DND-41 (cell line): Measurements from ENCODE around the gene SUPT7L.

Experiments
- ATAC-seq: fragments of 200-7000 bp; cut with Tn5 transposase; 3 replicates; pipeline ENCODE4 v1.9.1; 2021; ENCODE audit warnings: low read depth; ENCODE audit not compliant: insufficient read depth
- DNase-seq: peaks from one replicate; pipeline ENCODE4 v3.0.0-alpha.2; 2020
- H2AFZ ChIP-seq: 2 replicates; pipeline ENCODE4 v1.6.0; 2012; ENCODE audit warnings: low read depth, low read length
- H3K27ac ChIP-seq: 2 replicates; pipeline ENCODE4 v1.5.1; 2012; ENCODE audit warnings: low read length, inconsistent platforms
- H3K27me3 ChIP-seq: fragments of 200-600 bp; sonication (generic); 2 replicates; pipeline ENCODE4 v1.6.0; 2012; ENCODE audit warnings: low read length, mild to moderate bottlenecking, inconsistent platforms; ENCODE audit not compliant: insufficient read depth, poor library complexity
- H3K36me3 ChIP-seq: 2 replicates; pipeline ENCODE4 v1.5.1; 2012; ENCODE audit warnings: low read length, inconsistent platforms; ENCODE audit not compliant: insufficient read depth
- H3K4me1 ChIP-seq: 2 replicates; pipeline ENCODE4 v1.5.1; 2012; ENCODE audit warnings: mild to moderate bottlenecking, low read length; ENCODE audit not compliant: insufficient read depth
- H3K4me2 ChIP-seq: 2 replicates; pipeline ENCODE4 v1.6.0; 2012; ENCODE audit warnings: mild to moderate bottlenecking, moderate library complexity, low read length, inconsistent platforms; ENCODE audit not compliant: insufficient read depth
- H3K4me3 ChIP-seq, 2 experiments: fragments of 200-600 bp in 1 of 2; shearing (Covaris generic) in 1 of 2; 2 replicates each; pipeline ENCODE4 v1.5.1; 2012 to 2016; ENCODE audit warnings: inconsistent platforms in 2 of 2, low read length in 2 of 2, mild to moderate bottlenecking in 2 of 2, low read depth in 1 of 2, moderate library complexity in 1 of 2
- H3K79me2 ChIP-seq: 2 replicates; pipeline ENCODE4 v1.6.0; 2012; ENCODE audit warnings: low read length, inconsistent platforms; ENCODE audit not compliant: insufficient read depth
- H3K9ac ChIP-seq: 2 replicates; pipeline ENCODE4 v1.6.0; 2012; ENCODE audit warnings: low read depth, mild to moderate bottlenecking, inconsistent platforms, low read length, moderate library complexity
- H3K9me3 ChIP-seq: 2 replicates; pipeline ENCODE4 v1.5.1; 2012; ENCODE audit warnings: low read length, moderate library complexity, mild to moderate bottlenecking, inconsistent platforms; ENCODE audit not compliant: insufficient read depth, severe bottlenecking
- H4K20me1 ChIP-seq: 2 replicates; pipeline ENCODE4 v1.6.0; 2012; ENCODE audit warnings: low read length; ENCODE audit not compliant: insufficient read depth
- CTCF ChIP-seq: IDR thresholded peaks from 2 replicates; pipeline ENCODE4 v1.5.1; 2012; ENCODE audit warnings: borderline replicate concordance, low read length, moderate library complexity, mild to moderate bottlenecking; ENCODE audit not compliant: poor library complexity, severe bottlenecking; ENCODE audit errors: extremely low read depth
- EZH2 ChIP-seq: IDR thresholded peaks from 3 replicates; pipeline ENCODE4 v1.6.1; 2012; ENCODE audit warnings: borderline replicate concordance, low read depth, mild to moderate bottlenecking, moderate library complexity, low read length, inconsistent platforms; ENCODE audit not compliant: severe bottlenecking

The SUPT7L gene

GRCh38 chr2:27703638-27704341 is 40.4 kb upstream of the SUPT7L start:
- no peak overlapping the region for H3K27ac ChIP-seq
- H2AFZ ChIP-seq: no peak overlapping the region
- H3K36me3 ChIP-seq: no peaks in the 10 kb centered on the region
- H3K4me1 ChIP-seq: no peaks in the 10 kb centered on the region
- no peaks in the 10 kb centered on the region for H3K27me3 ChIP-seq
- DNase-seq: peak; percentile 83
- peak; percentile 96 for TF ChIP-seq CTCF
- TF ChIP-seq EZH2: no peak
- H3K4me3 ChIP-seq: no peak overlapping the region
- no peak overlapping the region for H3K9ac ChIP-seq
- no peak overlapping the region for H3K4me2 ChIP-seq
- no peaks in the 10 kb centered on the region for H3K9me3 ChIP-seq
- ATAC-seq: peak; percentile 95
- no peaks in the 10 kb centered on the region for H4K20me1 ChIP-seq
- H3K79me2 ChIP-seq: no peaks in the 10 kb centered on the region

- DNase-seq: no peak
- ATAC-seq: no peak
- H3K4me2 ChIP-seq: no peak overlapping the region
- TF ChIP-seq EZH2 (no peak), CTCF (no peak)
- no peak overlapping the region for H3K4me3 ChIP-seq
- H3K79me2 ChIP-seq: no peaks in the 10 kb centered on the region
- no peaks in the 10 kb centered on the region for H3K36me3 ChIP-seq
- no peaks in the 10 kb centered on the region for H3K4me1 ChIP-seq
- H4K20me1 ChIP-seq: no peaks in the 10 kb centered on the region
- H3K9ac ChIP-seq: no peak overlapping the region
- no peak overlapping the region for H2AFZ ChIP-seq
- H3K9me3 ChIP-seq: no peaks in the 10 kb centered on the region
- no peaks in the 10 kb centered on the region for H3K27me3 ChIP-seq
- no peak overlapping the region for H3K27ac ChIP-seq
Observed at GRCh38 chr2:27702302-27702701, 38.9 kb upstream of the SUPT7L start.

GRCh38 chr2:27701676-27702075 is 38.3 kb upstream of the SUPT7L start:
- no peak for DNase-seq
- H3K36me3 ChIP-seq: no peaks in the 10 kb centered on the region
- no peak for ATAC-seq
- no peaks in the 10 kb centered on the region for H3K4me1 ChIP-seq
- H4K20me1 ChIP-seq: no peaks in the 10 kb centered on the region
- H3K27ac ChIP-seq: no peak overlapping the region
- no peak overlapping the region for H3K9ac ChIP-seq
- H3K4me2 ChIP-seq: no peak overlapping the region
- no peak overlapping the region for H3K4me3 ChIP-seq
- TF ChIP-seq EZH2: no peak
- TF ChIP-seq CTCF: no peak
- no peaks in the 10 kb centered on the region for H3K79me2 ChIP-seq
- H3K27me3 ChIP-seq: no peaks in the 10 kb centered on the region
- no peaks in the 10 kb centered on the region for H3K9me3 ChIP-seq
- H2AFZ ChIP-seq: no peak overlapping the region
